Fibroblast of the aortic adventitia (primary cell): ENCODE results near the gene SPTA1. TPM values are rescaled to one million over a fixed set of nuclear protein-coding genes. Genes with fewer than 3 reads are reported as not detected.
"Not testable (repeated sequence)": the region's sequence is repeated elsewhere in the genome, so short reads cannot be mapped to it uniquely, and the experiment has no call there.

ENCODE experiments used
- DNase-seq: peaks from one replicate; pipeline ENCODE4 v3.0.0-alpha.2; 2010; ENCODE audit warnings: low read depth
- H3K4me3 ChIP-seq: 2 replicates; pipeline ENCODE4 v1.5.1; 2011; ENCODE audit warnings: low read depth, mild to moderate bottlenecking, control low read depth, low read length, moderate library complexity
- total RNA-seq: library from RNA; depleted of rRNA; stranded (reverse); fragments of >200 nt; gene quantifications from 2 replicates; pipeline ENCODE4 v1.2.3, GENCODE V29; 2012; ENCODE audit warnings: low replicate concordance
- TF ChIP-seq, protein P1 (sequence below): IDR thresholded peaks from 2 replicates; pipeline ENCODE4 v1.5.1; 2011; ENCODE audit warnings: mild to moderate bottlenecking, low read length, control low read depth, inconsistent platforms; ENCODE audit not compliant: insufficient read depth

Gene SPTA1
- total RNA-seq, 1 donor = not detected

- DNase-seq = no peak
- H3K4me3 ChIP-seq = no peak overlapping the region
- TF ChIP-seq, protein P1, sequence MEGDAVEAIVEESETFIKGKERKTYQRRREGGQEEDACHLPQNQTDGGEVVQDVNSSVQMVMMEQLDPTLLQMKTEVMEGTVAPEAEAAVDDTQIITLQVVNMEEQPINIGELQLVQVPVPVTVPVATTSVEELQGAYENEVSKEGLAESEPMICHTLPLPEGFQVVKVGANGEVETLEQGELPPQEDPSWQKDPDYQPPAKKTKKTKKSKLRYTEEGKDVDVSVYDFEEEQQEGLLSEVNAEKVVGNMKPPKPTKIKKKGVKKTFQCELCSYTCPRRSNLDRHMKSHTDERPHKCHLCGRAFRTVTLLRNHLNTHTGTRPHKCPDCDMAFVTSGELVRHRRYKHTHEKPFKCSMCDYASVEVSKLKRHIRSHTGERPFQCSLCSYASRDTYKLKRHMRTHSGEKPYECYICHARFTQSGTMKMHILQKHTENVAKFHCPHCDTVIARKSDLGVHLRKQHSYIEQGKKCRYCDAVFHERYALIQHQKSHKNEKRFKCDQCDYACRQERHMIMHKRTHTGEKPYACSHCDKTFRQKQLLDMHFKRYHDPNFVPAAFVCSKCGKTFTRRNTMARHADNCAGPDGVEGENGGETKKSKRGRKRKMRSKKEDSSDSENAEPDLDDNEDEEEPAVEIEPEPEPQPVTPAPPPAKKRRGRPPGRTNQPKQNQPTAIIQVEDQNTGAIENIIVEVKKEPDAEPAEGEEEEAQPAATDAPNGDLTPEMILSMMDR = no peak
Observed at GRCh38 chr1:158689110-158689509, 2.6 kb upstream of the SPTA1 start.

DNA sequence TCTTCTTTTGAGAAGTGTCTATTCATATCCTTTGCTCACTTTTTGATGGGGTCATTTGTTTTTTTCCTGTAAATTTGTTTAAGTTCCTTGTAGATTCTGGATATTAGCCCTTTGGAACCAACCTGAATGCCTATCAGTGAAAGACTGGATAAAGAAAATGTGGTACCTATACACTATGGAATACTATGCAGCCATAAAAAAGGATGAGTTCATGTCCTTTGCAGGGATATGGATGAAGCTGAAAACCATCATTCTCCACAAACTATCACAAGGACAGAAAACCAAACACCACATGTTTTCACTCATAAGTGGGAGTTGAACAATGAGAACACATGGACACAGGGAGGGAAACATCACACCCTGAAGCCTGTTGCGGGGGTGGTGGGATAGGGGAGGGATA lies 1.8 kb upstream of the SPTA1 start:
- not testable (repeated sequence) for H3K4me3 ChIP-seq, DNase-seq

DNA sequence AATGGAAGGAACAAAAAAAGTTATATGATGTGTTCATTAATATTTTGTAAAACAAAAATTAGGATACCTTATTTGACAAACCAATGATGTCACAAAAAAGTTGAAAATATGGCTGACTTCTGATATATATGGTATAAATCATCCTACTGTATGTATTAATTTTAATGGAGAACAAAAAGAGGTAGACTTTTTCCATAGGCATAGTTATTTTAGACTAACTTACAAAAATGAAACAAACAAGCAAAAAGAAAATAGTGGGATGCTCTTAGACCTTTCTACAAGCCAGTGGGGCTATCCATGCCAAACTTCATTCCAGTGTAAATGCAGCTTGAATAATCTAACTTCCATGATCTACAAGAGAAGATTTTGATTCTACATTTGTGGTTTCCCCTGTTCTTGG lies 522 bp upstream of the SPTA1 start:
- TF ChIP-seq, protein P1 = no peak
- H3K4me3 ChIP-seq = no peak overlapping the region
- DNase-seq = no peak

DNA sequence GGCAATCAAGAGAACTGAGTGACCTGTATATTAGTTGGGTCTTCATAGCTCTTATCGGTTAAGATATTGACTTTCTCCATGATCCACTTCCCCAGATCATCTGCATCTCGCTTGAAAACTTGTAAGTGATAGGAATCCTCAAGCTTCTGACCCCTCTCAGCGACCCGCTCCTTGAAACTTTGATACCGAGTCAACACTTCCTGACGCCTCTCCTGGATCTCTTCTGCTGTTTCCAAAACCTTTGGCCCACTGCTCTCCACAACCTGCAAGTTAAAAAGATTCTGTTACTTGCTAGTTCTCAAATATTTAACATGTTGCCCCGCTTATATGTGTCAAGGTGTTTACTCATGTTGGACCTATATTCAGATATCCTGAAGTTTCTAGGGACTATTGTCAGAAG lies 1.4 kb downstream of the SPTA1 start:
- DNase-seq = no peak
- TF ChIP-seq, protein P1 = no peak
- no peak overlapping the region for H3K4me3 ChIP-seq

- DNase-seq = no peak
- TF ChIP-seq, protein P1 = no peak
- H3K4me3 ChIP-seq = no peak overlapping the region
Observed at GRCh38 chr1:158681606-158682005, 4.9 kb downstream of the SPTA1 start.

- TF ChIP-seq, protein P1 = no peak
- no peak overlapping the region for H3K4me3 ChIP-seq
- DNase-seq = no peak
Observed at GRCh38 chr1:158679289-158679688, 7.2 kb downstream of the SPTA1 start.

GRCh38 chr1:158675563-158676323 lies 10.8 kb downstream of the SPTA1 start:
- no peak for DNase-seq
- no peak overlapping the region for H3K4me3 ChIP-seq
- TF ChIP-seq, protein P1 = no peak
